ENCODE results near the gene IGSF9B. TPM values are rescaled to one million over a fixed set of nuclear protein-coding genes. Genes with fewer than 3 reads are reported as not detected.

The IGSF9B gene
- total RNA-seq, 1 donor from 2014 or later, result 209 TPM

DNA sequence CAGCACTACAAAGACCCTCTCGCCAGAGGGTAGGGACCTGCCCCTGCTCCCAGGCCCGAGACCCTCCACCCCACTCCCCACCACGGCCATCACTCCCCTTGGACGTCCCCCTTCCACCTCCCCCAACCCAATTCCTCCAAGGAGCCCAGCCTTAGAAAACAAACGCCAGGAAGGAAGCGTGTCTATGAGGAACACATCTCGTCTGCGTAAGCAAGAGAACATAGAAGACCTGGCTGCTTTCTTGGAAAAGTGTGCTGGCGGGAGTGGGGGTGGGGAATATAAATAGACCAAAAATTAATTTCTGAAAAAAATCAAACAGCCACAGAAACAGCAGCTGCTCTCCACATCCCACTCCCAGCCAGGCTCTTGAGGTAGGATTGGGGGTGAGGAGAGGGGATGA lies 23.9 kb upstream of the IGSF9B start:
- Mint-ChIP-seq H3K27me3 (ENCODE audit: unreplicated experiment) (no peaks in the 10 kb centered on the region), H3K27ac (ENCODE audit: unreplicated experiment) (no peak overlapping the region), H3K4me1 (ENCODE audit: low read depth, unreplicated experiment) (peaks cover 14% of the 10 kb centered on the region), H3K9me3 (ENCODE audit: unreplicated experiment) (peaks cover 11% of the 10 kb centered on the region), H3K36me3 (ENCODE audit: unreplicated experiment) (peaks cover 4% of the 10 kb centered on the region), H3K4me3 (ENCODE audit: unreplicated experiment) (no peak overlapping the region)
- no peak for DNase-seq
- TF ChIP-seq, protein P1, sequence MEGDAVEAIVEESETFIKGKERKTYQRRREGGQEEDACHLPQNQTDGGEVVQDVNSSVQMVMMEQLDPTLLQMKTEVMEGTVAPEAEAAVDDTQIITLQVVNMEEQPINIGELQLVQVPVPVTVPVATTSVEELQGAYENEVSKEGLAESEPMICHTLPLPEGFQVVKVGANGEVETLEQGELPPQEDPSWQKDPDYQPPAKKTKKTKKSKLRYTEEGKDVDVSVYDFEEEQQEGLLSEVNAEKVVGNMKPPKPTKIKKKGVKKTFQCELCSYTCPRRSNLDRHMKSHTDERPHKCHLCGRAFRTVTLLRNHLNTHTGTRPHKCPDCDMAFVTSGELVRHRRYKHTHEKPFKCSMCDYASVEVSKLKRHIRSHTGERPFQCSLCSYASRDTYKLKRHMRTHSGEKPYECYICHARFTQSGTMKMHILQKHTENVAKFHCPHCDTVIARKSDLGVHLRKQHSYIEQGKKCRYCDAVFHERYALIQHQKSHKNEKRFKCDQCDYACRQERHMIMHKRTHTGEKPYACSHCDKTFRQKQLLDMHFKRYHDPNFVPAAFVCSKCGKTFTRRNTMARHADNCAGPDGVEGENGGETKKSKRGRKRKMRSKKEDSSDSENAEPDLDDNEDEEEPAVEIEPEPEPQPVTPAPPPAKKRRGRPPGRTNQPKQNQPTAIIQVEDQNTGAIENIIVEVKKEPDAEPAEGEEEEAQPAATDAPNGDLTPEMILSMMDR (IDR thresholded peaks at IDR 0.05; ENCODE audit: partially characterized antibody, unreplicated experiment), result no peak

DNA sequence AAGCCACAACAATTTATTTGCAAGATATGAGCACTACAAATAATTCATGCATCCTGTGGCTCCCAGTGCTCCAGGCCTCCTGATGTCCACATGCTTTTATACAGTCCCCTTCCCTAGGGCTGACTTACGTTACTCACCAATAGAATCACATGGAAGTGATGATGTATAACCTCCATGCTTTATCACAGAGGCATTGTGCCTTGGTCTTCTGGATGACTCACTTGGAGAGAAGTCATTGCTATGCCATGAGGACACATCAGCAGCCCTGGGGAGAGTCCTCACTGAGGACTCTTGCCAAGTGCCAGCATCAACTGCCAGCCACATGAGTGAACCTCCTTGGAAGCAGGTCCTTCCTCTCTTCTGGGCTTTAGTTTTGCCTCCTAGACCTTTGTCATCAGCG lies 22.0 kb upstream of the IGSF9B start:
- Mint-ChIP-seq H3K9me3 (ENCODE audit: unreplicated experiment) (peaks cover 7% of the 10 kb centered on the region), H3K4me1 (ENCODE audit: low read depth, unreplicated experiment) (peaks cover 10% of the 10 kb centered on the region), H3K27ac (ENCODE audit: unreplicated experiment) (no peak overlapping the region), H3K4me3 (ENCODE audit: unreplicated experiment) (no peak overlapping the region), H3K27me3 (ENCODE audit: unreplicated experiment) (no peaks in the 10 kb centered on the region), H3K36me3 (ENCODE audit: unreplicated experiment) (peaks cover 4% of the 10 kb centered on the region)
- TF ChIP-seq, protein P1 (IDR thresholded peaks at IDR 0.05; ENCODE audit: partially characterized antibody, unreplicated experiment), result no peak
- DNase-seq, result no peak

DNA sequence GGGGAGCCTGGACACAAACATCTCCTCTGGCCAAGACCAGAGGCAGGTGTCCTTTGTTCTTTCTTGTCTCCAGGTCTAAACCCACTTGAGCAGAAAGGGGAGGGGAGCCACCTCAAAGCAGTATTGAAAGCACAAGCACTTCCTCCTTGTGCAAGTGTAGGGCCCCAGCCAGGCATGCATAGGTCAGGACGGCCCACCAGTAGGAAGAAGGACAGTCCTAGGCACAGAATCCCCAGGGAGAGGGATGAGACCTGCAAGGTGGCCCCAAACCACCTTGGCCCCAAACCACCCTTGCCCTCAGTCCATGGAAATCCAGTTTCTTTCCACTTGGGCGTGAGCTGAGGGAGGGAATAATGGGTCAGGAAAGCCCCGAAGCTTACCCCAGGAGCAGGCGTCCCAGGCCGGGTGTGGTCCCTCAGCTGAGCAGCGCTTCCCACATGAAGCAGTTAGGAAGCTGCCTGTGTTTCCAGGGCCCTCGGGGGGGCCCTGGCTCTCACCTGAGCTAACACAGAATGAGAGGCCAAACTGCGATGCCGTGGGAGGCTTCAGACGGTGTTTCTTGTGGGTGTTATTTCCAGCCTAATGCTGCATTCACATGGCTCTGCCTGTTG lies 20.4 kb upstream of the IGSF9B start:
- no peak for DNase-seq
- peaks cover 10% of the 10 kb centered on the region for H3K4me1 Mint-ChIP-seq (ENCODE audit: low read depth, unreplicated experiment)
- H3K9me3 Mint-ChIP-seq (ENCODE audit: unreplicated experiment), result peaks cover 7% of the 10 kb centered on the region
- H3K36me3 Mint-ChIP-seq (ENCODE audit: unreplicated experiment), result peaks cover 3% of the 10 kb centered on the region
- H3K27me3 Mint-ChIP-seq (ENCODE audit: unreplicated experiment), result no peaks in the 10 kb centered on the region
- TF ChIP-seq, protein P1 (IDR thresholded peaks at IDR 0.05; ENCODE audit: partially characterized antibody, unreplicated experiment), result no peak
- no peak overlapping the region for H3K27ac Mint-ChIP-seq (ENCODE audit: unreplicated experiment)
- no peak overlapping the region for H3K4me3 Mint-ChIP-seq (ENCODE audit: unreplicated experiment)

DNA sequence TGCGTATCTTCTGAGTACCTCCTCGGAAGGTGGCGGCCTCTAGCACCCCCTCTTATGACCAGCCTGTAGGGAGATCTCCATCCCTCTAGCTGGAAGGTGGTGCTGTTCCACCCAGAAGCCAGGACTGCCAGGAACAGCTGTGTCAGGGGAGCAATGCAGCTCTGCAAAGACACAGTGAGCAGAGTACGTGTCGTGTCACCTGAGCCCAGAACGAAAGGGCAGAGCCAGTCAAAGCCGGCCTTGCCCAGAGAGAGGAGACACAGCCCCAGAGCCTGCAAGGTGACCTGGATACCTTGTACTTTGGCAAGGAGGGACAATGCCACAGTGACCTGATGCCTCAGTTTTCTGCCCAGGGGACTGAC lies 18.7 kb upstream of the IGSF9B start:
- no peak for DNase-seq
- TF ChIP-seq, protein P1 (IDR thresholded peaks at IDR 0.05; ENCODE audit: partially characterized antibody, unreplicated experiment), result no peak
- H3K9me3 Mint-ChIP-seq (ENCODE audit: unreplicated experiment), result peaks cover 9% of the 10 kb centered on the region
- H3K27ac Mint-ChIP-seq (ENCODE audit: unreplicated experiment), result no peak overlapping the region
- H3K4me3 Mint-ChIP-seq (ENCODE audit: unreplicated experiment), result no peak overlapping the region
- peaks cover 3% of the 10 kb centered on the region for H3K27me3 Mint-ChIP-seq (ENCODE audit: unreplicated experiment)
- H3K4me1 Mint-ChIP-seq (ENCODE audit: low read depth, unreplicated experiment), result peaks cover 5% of the 10 kb centered on the region
- H3K36me3 Mint-ChIP-seq (ENCODE audit: unreplicated experiment), result no peaks in the 10 kb centered on the region

DNA sequence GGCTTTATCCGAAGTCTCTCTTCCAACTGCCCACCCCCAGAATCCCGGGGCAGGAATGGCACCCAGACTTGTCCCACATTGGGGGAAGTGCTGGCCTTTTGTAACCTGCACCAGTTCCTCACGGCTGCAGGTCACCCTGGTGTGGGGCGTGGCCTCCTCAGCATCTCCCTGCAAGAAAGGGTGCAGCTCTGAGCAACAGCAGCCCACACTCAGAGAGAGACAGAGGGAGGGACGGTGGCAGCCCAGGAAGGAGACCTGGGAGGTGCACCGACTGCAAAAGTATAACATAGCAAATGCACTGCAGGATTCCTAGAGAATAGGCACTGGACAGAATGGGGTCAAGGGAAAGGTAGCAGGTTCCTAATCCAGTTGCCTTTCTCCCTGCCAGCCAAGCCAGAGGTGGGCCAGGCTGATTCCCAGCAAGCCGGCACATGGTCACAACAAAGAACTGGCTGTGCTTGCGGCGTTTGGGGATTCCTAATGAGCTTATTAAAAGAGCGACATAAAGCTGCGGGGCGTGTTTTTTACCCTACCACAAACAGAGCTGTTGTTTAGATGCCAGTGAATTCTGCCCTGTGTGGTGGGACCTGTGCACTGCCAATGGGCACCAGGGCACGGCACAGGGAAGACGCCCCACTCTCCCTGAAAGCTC lies 18.2 kb upstream of the IGSF9B start:
- Mint-ChIP-seq H3K4me1 (ENCODE audit: low read depth, unreplicated experiment) (peaks cover 5% of the 10 kb centered on the region), H3K27me3 (ENCODE audit: unreplicated experiment) (peaks cover 6% of the 10 kb centered on the region), H3K36me3 (ENCODE audit: unreplicated experiment) (no peaks in the 10 kb centered on the region), H3K4me3 (ENCODE audit: unreplicated experiment) (no peak overlapping the region), H3K27ac (ENCODE audit: unreplicated experiment) (no peak overlapping the region), H3K9me3 (ENCODE audit: unreplicated experiment) (peaks cover 9% of the 10 kb centered on the region)
- TF ChIP-seq, protein P1 (IDR thresholded peaks at IDR 0.05; ENCODE audit: partially characterized antibody, unreplicated experiment), result no peak
- DNase-seq, result no peak
